Brain microvascular endothelial cell (primary cell): Measurements from ENCODE around the gene SH3RF3.

Experiments
- DNase-seq: peaks from one replicate; pipeline ENCODE4 v3.0.0-alpha.2; 2020
- H3K27ac ChIP-seq: fragments of 250-450 bp; sonication (Bioruptor Pico); 2 replicates; pipeline ENCODE4 v1.5.1; 2020; ENCODE audit warnings: mild to moderate bottlenecking, moderate library complexity
- H3K27me3 ChIP-seq: fragments of 250-450 bp; sonication (Bioruptor Pico); replicated peaks from 2 replicates; pipeline ENCODE4 v1.5.1; 2020; ENCODE audit warnings: mild to moderate bottlenecking
- H3K36me3 ChIP-seq: fragments of 250-450 bp; sonication (Bioruptor Pico); replicated peaks from 2 replicates; pipeline ENCODE4 v1.5.1; 2020; ENCODE audit warnings: mild to moderate bottlenecking
- H3K4me3 ChIP-seq: 2 replicates; pipeline ENCODE4 v1.5.1; 2011; ENCODE audit warnings: low read depth, mild to moderate bottlenecking, control low read depth, low read length, moderate library complexity
- CTCF ChIP-seq: IDR thresholded peaks from 2 replicates; pipeline ENCODE4 v1.5.1; 2011; ENCODE audit warnings: low read depth, mild to moderate bottlenecking, moderate library complexity, low read length, control low read depth, inconsistent platforms; ENCODE audit errors: missing control alignments
- in situ Hi-C: cut with HindIII; loops from 2 replicates; pipeline ENCODE4 v1.10.0; 2017; ENCODE audit warnings: low sequenced_read_pairs, low pct_ligation_motif_present

SH3RF3 gene

GRCh38 chr2:109521233-109522062, 392.4 kb downstream of the SH3RF3 start:
- no peaks in the 10 kb centered on the region for H3K36me3 ChIP-seq
- in situ Hi-C loops = no loop called here
- H3K27me3 ChIP-seq = no peaks in the 10 kb centered on the region
- H3K4me3 ChIP-seq = no peak overlapping the region
- TF ChIP-seq CTCF = no peak
- H3K27ac ChIP-seq = no peak overlapping the region
- DNase-seq = no peak

- Histone ChIP-seq H3K27ac (no peak overlapping the region), H3K36me3 (no peaks in the 10 kb centered on the region), H3K27me3 (no peaks in the 10 kb centered on the region), H3K4me3 (no peak overlapping the region)
- TF ChIP-seq CTCF = no peak
- no peak for DNase-seq
- in situ Hi-C loops = no loop called here
These were observed 393.0 kb downstream of the SH3RF3 start for GRCh38 chr2:109522063-109522374.

GRCh38 chr2:109523121-109523520, 394.1 kb downstream of the SH3RF3 start:
- Histone ChIP-seq H3K36me3 (no peaks in the 10 kb centered on the region), H3K27me3 (no peaks in the 10 kb centered on the region), H3K4me3 (no peak overlapping the region), H3K27ac (no peak overlapping the region)
- no peak for DNase-seq
- in situ Hi-C loops = no loop called here
- TF ChIP-seq CTCF = no peak

- in situ Hi-C loops = no loop called here
- TF ChIP-seq CTCF = no peak
- H3K27ac ChIP-seq = no peak overlapping the region
- no peak for DNase-seq
- H3K36me3 ChIP-seq = no peaks in the 10 kb centered on the region
- no peaks in the 10 kb centered on the region for H3K27me3 ChIP-seq
- no peak overlapping the region for H3K4me3 ChIP-seq
These were observed 394.7 kb downstream of the SH3RF3 start for GRCh38 chr2:109523536-109524361.

- Histone ChIP-seq H3K36me3 (no peaks in the 10 kb centered on the region), H3K27me3 (no peaks in the 10 kb centered on the region), H3K27ac (no peak overlapping the region), H3K4me3 (no peak overlapping the region)
- no peak for DNase-seq
- in situ Hi-C loops = no loop called here
- no peak for TF ChIP-seq CTCF
These were observed 396.8 kb downstream of the SH3RF3 start for GRCh38 chr2:109525836-109526235.
